Uterus (tissue), 2 donors: ENCODE measurements around the gene RABAC1.

ENCODE experiments used
- POLR2A ChIP-seq, 2 donors: fragments of 450-650 bp; IDR thresholded peaks; one replicate each; pipeline ENCODE4 v1.6.1; 2016; ENCODE audit warnings: antibody characterized with exemption in 2 of 2, mild to moderate bottlenecking in 1 of 2, moderate library complexity in 1 of 2
- TF ChIP-seq, protein P1 (sequence below), 4 experiments: fragments of 200-600 bp in 2 of 4; fragments of 450-650 bp in 2 of 4; sonication (generic) in 2 of 4; IDR thresholded peaks; one replicate each; pipeline ENCODE4 v1.5.1; 2016 to 2019; ENCODE audit warnings: antibody characterized with exemption in 4 of 4, mild to moderate bottlenecking in 2 of 4, moderate library complexity in 1 of 4

DNA sequence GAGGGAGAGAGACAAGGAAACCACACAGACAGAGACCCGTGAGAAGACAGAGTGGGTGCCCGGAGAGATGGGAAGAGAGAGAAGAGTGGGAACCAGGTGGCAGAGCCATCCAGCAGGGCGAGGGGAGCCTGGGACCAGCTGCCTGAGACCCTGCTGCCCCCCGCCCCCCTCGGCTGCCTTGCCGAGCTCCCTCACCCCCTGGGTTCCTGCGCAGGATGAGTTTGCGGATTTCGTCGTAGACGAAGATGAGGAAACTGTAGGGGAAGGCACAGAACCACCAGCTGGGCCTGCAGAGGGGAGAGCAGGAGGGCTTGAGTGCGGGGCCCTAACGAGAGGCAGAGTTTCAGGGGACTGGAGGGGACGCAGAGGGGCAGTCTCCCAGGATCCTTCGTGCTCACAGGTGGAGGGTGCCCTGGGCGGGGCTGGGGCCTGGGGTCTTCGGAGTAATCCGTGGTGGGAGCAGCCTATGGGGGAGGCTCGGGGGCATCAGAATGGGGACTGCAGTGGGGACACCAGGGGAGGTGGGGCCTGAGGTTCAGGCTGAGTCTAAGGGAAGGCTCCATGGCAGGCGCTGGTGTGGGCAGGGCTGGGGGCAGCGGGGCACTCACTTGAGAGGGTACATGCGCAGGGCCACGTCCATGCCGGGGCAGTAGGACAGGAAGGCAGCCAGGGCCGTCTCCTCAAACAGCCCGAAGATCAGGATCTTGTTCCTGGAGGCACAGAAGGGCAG lies 8.1 kb upstream of the RABAC1 start:
- TF ChIP-seq, protein P1, sequence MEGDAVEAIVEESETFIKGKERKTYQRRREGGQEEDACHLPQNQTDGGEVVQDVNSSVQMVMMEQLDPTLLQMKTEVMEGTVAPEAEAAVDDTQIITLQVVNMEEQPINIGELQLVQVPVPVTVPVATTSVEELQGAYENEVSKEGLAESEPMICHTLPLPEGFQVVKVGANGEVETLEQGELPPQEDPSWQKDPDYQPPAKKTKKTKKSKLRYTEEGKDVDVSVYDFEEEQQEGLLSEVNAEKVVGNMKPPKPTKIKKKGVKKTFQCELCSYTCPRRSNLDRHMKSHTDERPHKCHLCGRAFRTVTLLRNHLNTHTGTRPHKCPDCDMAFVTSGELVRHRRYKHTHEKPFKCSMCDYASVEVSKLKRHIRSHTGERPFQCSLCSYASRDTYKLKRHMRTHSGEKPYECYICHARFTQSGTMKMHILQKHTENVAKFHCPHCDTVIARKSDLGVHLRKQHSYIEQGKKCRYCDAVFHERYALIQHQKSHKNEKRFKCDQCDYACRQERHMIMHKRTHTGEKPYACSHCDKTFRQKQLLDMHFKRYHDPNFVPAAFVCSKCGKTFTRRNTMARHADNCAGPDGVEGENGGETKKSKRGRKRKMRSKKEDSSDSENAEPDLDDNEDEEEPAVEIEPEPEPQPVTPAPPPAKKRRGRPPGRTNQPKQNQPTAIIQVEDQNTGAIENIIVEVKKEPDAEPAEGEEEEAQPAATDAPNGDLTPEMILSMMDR (IDR thresholded peaks at IDR 0.05) = no peak
- no peak for TF ChIP-seq POLR2A (IDR thresholded peaks at IDR 0.05)
